ENCODE results near the gene BCAS3.

The BCAS3 gene

GRCh38 chr17:60989846-60990245 is 312.2 kb downstream of the BCAS3 start:
- TF ChIP-seq, protein P1, sequence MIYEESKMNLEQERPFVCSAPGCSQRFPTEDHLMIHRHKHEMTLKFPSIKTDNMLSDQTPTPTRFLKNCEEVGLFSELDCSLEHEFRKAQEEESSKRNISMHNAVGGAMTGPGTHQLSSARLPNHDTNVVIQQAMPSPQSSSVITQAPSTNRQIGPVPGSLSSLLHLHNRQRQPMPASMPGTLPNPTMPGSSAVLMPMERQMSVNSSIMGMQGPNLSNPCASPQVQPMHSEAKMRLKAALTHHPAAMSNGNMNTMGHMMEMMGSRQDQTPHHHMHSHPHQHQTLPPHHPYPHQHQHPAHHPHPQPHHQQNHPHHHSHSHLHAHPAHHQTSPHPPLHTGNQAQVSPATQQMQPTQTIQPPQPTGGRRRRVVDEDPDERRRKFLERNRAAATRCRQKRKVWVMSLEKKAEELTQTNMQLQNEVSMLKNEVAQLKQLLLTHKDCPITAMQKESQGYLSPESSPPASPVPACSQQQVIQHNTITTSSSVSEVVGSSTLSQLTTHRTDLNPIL (CRISPR knock-in tag; IDR thresholded peaks at IDR 0.05; ENCODE audit: low read depth): no peak
- TF ChIP-seq SNAI2 (CRISPR knock-in tag; IDR thresholded peaks at IDR 0.05) (no peak), ZFP30 (CRISPR knock-in tag; IDR thresholded peaks at IDR 0.05) (no peak), RARB (CRISPR knock-in tag; IDR thresholded peaks at IDR 0.05) (no peak), GLIS3 (CRISPR knock-in tag; IDR thresholded peaks at IDR 0.05) (no peak), ZC3H10 (CRISPR knock-in tag; IDR thresholded peaks at IDR 0.05) (no peak), ARNTL (CRISPR knock-in tag; IDR thresholded peaks at IDR 0.05; ENCODE audit: borderline replicate concordance, low read depth) (no peak), TCF4 (CRISPR knock-in tag; IDR thresholded peaks at IDR 0.05; ENCODE audit: borderline replicate concordance) (no peak), ZNF565 (CRISPR knock-in tag; conservative IDR thresholded peaks at IDR 0.05; ENCODE audit: low read depth) (no peak), ESRRG (CRISPR knock-in tag; IDR thresholded peaks at IDR 0.05) (no peak)
- TF ChIP-seq, protein P2, sequence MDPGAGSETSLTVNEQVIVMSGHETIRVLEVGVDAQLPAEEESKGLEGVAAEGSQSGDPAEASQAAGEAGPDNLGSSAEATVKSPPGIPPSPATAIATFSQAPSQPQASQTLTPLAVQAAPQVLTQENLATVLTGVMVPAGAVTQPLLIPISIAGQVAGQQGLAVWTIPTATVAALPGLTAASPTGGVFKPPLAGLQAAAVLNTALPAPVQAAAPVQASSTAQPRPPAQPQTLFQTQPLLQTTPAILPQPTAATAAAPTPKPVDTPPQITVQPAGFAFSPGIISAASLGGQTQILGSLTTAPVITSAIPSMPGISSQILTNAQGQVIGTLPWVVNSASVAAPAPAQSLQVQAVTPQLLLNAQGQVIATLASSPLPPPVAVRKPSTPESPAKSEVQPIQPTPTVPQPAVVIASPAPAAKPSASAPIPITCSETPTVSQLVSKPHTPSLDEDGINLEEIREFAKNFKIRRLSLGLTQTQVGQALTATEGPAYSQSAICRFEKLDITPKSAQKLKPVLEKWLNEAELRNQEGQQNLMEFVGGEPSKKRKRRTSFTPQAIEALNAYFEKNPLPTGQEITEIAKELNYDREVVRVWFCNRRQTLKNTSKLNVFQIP (CRISPR knock-in tag; IDR thresholded peaks at IDR 0.05; ENCODE audit: borderline replicate concordance, low read depth): no peak
- TF ChIP-seq, protein P3, sequence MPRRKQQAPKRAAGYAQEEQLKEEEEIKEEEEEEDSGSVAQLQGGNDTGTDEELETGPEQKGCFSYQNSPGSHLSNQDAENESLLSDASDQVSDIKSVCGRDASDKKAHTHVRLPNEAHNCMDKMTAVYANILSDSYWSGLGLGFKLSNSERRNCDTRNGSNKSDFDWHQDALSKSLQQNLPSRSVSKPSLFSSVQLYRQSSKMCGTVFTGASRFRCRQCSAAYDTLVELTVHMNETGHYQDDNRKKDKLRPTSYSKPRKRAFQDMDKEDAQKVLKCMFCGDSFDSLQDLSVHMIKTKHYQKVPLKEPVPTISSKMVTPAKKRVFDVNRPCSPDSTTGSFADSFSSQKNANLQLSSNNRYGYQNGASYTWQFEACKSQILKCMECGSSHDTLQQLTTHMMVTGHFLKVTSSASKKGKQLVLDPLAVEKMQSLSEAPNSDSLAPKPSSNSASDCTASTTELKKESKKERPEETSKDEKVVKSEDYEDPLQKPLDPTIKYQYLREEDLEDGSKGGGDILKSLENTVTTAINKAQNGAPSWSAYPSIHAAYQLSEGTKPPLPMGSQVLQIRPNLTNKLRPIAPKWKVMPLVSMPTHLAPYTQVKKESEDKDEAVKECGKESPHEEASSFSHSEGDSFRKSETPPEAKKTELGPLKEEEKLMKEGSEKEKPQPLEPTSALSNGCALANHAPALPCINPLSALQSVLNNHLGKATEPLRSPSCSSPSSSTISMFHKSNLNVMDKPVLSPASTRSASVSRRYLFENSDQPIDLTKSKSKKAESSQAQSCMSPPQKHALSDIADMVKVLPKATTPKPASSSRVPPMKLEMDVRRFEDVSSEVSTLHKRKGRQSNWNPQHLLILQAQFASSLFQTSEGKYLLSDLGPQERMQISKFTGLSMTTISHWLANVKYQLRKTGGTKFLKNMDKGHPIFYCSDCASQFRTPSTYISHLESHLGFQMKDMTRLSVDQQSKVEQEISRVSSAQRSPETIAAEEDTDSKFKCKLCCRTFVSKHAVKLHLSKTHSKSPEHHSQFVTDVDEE (CRISPR knock-in tag; IDR thresholded peaks at IDR 0.05): no peak
- ATAC-seq: no peak

- ATAC-seq: no peak
- no peak for TF ChIP-seq ISL1 (CRISPR knock-in tag; IDR thresholded peaks at IDR 0.05)
- no peak for TF ChIP-seq ZNF70 (CRISPR knock-in tag; IDR thresholded peaks at IDR 0.05)
- TF ChIP-seq PATZ1 (CRISPR knock-in tag; IDR thresholded peaks at IDR 0.05; ENCODE audit: borderline replicate concordance): no peak
- TF ChIP-seq, protein P3 (CRISPR knock-in tag; IDR thresholded peaks at IDR 0.05): no peak
- TF ChIP-seq PPARA (CRISPR knock-in tag; IDR thresholded peaks at IDR 0.05; ENCODE audit: borderline replicate concordance): no peak
- no peak for TF ChIP-seq ZFP3 (CRISPR knock-in tag; IDR thresholded peaks at IDR 0.05)
- no peak for TF ChIP-seq CSRNP3 (CRISPR knock-in tag; IDR thresholded peaks at IDR 0.05)
- TF ChIP-seq ESRRG (CRISPR knock-in tag; IDR thresholded peaks at IDR 0.05): no peak
- TF ChIP-seq ZC3H10 (CRISPR knock-in tag; IDR thresholded peaks at IDR 0.05): no peak
- TF ChIP-seq CSDC2 (CRISPR knock-in tag; IDR thresholded peaks at IDR 0.05): no peak
- TF ChIP-seq ZNF565 (CRISPR knock-in tag; conservative IDR thresholded peaks at IDR 0.05; ENCODE audit: low read depth): no peak
- no peak for TF ChIP-seq TOX (CRISPR knock-in tag; IDR thresholded peaks at IDR 0.05; ENCODE audit: borderline replicate concordance)
- TF ChIP-seq BACH2 (CRISPR knock-in tag; IDR thresholded peaks at IDR 0.05; ENCODE audit: borderline replicate concordance): no peak
- TF ChIP-seq, protein P1 (CRISPR knock-in tag; IDR thresholded peaks at IDR 0.05; ENCODE audit: low read depth): no peak
These were observed 315.8 kb downstream of the BCAS3 start for GRCh38 chr17:60993497-60993896.
